Epithelial cell of umbilical artery (primary cell): Measurements from ENCODE around the gene CGRRF1. TPM values are rescaled to one million over a fixed set of nuclear protein-coding genes. Genes with fewer than 3 reads are reported as not detected.

Source experiments
- total RNA-seq: library from RNA; depleted of rRNA; stranded (reverse); fragments of >200 nt; gene quantifications from 2 replicates; pipeline ENCODE4 v1.2.3, GENCODE V29; 2014

Gene CGRRF1, protein sequence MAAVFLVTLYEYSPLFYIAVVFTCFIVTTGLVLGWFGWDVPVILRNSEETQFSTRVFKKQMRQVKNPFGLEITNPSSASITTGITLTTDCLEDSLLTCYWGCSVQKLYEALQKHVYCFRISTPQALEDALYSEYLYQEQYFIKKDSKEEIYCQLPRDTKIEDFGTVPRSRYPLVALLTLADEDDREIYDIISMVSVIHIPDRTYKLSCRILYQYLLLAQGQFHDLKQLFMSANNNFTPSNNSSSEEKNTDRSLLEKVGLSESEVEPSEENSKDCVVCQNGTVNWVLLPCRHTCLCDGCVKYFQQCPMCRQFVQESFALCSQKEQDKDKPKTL
- total RNA-seq, result 16.9 and 17.5 TPM in 2 replicates

DNA sequence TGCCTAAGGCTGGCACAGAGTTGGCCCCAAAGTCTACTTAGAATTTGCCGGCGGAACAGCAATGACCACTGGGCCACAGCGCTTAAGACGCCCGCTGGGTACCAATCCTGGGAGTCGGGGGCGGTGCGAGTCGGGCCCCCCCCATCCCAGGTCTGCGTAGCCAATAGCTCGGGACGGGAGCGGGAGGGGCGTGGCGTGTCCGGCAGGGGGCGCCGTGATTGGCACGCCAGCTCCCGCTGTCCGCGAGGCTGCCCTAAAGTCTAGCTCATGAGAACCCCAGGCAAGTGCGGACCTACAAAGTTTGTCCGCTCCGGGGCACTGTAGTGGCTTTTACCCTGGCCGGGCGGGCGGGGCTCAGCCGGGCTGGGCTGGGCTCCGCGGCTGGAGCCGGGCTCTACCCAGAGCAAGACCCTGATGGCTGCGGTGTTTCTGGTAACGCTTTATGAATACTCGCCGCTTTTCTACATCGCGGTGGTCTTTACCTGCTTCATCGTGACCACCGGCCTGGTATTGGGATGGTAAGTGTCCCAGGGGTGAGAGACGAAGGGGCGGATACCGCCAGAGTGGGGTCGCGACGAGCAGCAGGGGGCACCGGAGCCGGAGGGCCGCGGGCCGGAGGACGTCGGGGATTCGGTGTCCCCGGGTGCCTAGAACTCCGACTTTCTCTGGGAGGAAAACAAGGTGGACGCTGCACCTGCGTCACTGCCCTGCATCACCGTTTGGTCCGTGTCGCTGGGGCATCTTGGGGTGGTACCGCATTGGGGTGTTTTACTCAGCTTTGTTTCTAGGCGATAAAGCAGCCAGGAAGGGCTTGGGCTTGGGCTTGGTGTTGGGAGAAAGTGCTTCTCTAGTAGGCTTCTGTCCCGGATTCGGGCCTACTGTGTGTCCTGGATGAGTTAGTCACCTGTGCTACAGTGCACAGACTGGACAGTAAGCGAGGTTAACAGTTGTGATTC lies at the start of gene CGRRF1:
Gene CGRRF1 (plus strand): TSS at position 361 of the 956 bp plus-strand sequence. CDS start 54 bp downstream, at position 415.

DNA sequence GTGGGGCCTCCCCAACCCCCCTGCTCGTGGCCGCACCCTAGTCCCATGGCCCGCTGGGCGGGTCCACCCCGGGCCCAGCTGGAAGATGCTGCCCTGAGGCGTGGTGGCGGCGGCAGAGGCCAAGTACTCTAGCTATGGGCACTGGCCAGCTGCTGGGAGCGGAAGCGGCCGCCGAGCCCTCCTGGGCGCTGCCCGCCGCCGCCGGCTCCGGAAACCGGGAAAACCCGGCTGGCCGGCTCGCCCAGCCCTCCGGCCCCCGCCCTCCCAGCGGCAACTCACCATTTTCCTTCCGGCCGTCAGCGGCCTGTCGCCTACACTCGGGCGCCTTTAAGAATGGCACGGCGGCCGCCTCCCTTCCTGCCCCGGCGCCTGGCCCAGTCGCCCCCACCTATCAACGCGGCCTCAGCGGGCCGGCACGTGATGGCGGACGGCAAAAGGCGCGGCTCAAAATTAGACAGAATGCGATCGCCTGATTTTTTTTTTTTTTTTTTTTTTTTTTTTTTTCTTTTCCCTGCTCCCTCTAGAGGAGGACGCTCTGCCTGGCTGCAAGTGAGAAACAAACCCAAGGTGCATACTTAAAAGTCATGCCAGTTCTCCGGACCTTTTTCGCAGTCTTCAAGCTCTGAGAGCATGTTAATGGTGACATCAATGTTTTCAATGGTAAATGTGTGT lies 20.9 kb upstream of the CGRRF1 start, which contains the start of gene GMFB:
Gene GMFB (minus strand): TSS at position 335 of the 672 bp plus-strand sequence. CDS start 53 bp downstream, at position 282.

DNA sequence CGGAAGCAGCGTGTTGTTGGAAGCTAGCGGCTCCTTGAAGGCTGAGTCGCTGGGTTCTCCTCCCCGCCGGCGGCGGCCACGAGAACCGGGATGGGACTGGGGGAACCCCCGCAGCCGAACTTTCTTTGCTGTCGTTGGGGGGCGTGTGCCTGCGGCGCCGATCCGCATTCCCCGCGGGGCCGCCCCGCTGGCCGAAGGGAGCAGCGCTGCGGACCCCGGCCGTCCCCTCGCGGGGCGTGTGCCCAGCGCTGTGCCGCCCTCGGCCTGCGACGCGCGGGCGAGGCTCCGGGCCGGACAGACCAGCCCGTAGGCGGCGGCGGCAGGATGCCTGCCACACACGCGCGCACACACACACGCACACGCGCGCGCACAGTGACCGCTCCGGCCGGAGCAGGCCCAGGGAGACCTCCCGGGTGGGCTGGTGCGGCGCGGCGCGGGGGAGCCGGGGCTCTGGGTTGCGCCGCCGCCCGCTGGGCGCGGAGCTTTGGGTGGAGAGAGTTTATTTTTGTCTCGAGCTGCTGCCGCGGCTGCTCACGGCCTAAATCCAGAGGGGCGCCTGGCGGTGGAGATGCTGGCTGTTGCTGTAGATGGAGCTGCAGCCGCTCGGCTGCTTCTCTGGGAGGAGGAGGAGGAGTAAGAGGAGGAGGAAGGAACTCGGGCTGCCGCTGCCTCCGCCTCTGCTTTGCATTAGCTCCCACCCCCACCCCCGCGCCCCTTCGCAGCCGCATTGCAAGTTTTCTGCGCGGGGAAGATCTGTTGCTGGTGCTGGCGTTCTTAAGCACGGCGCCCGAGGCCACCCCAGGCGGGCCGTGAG lies 56.9 kb downstream of the CGRRF1 start, which contains the start of gene SAMD4A:
Gene SAMD4A (plus strand): TSS at position 719 of the 814 bp plus-strand sequence. CDS start 789 bp downstream, outside the sequence.

Other genes starting within 250 kb of the CGRRF1 start
- 58.5 and 90.7 TPM in 2 replicates for gene CDKN3, start 112.9 kb upstream of the CGRRF1 start, total RNA-seq
- 92.2 and 92.3 TPM in 2 replicates for gene CNIH1, start 68.5 kb upstream of the CGRRF1 start, total RNA-seq
- gene GMFB, start 20.9 kb upstream of the CGRRF1 start, total RNA-seq, result 56.5 and 70.5 TPM in 2 replicates
- 21.7 and 22.7 TPM in 2 replicates for gene SAMD4A, start 57.2 kb downstream of the CGRRF1 start, total RNA-seq